SU-DHL-6 (cell line): ENCODE results near the gene TPGS1.

Experiments
- H2AFZ ChIP-seq: fragments of 200-600 bp; sonication (generic); 2 replicates; pipeline ENCODE4 v1.6.1; 2014; ENCODE audit warnings: low read depth, mild to moderate bottlenecking, moderate library complexity, mixed read lengths, antibody characterized with exemption, low read length; ENCODE audit not compliant: severe bottlenecking
- H3F3A ChIP-seq: fragments of 200-600 bp; shearing (Covaris generic); 2 replicates; pipeline ENCODE4 v1.6.0; 2016; ENCODE audit warnings: antibody characterized with exemption, mild to moderate bottlenecking; ENCODE audit not compliant: insufficient read depth
- H3K27ac ChIP-seq: fragments of 200-600 bp; sonication (generic); 2 replicates; pipeline ENCODE4 v1.5.1; 2016; ENCODE audit warnings: low read depth, mild to moderate bottlenecking, low read length, moderate library complexity, mixed read lengths
- H3K27me3 ChIP-seq: fragments of 200-600 bp; sonication (generic), shearing (Covaris generic); 2 replicates; pipeline ENCODE4 v1.6.0; 2014; ENCODE audit warnings: mild to moderate bottlenecking, low read length
- H3K36me3 ChIP-seq: fragments of 200-600 bp; sonication (generic); 2 replicates; pipeline ENCODE4 v1.6.1; 2014; ENCODE audit warnings: mild to moderate bottlenecking, low read length, mixed read lengths
- H3K4me2 ChIP-seq: fragments of 300-600, 200-600 bp; shearing (Covaris generic), sonication (generic); 2 replicates; pipeline ENCODE4 v1.6.0; 2014; ENCODE audit warnings: low read length, low read depth, mild to moderate bottlenecking; ENCODE audit not compliant: poor library complexity, severe bottlenecking
- H3K4me3 ChIP-seq: fragments of 200-600 bp; sonication (generic); 2 replicates; pipeline ENCODE4 v1.5.1; 2014; ENCODE audit warnings: antibody characterized with exemption, low read length, mild to moderate bottlenecking, mixed read lengths; ENCODE audit not compliant: insufficient read depth, poor library complexity, severe bottlenecking
- H3K79me2 ChIP-seq: fragments of 200-600 bp; sonication (generic); 2 replicates; pipeline ENCODE4 v1.6.1; 2014; ENCODE audit warnings: mild to moderate bottlenecking, low read length, moderate library complexity; ENCODE audit not compliant: insufficient read depth
- H3K9ac ChIP-seq: fragments of 200-600 bp; sonication (generic); 2 replicates; pipeline ENCODE4 v1.7.0; 2014; ENCODE audit warnings: mild to moderate bottlenecking, low read length
- H3K9me2 ChIP-seq: fragments of 200-600 bp; sonication (generic); replicated peaks from 2 replicates; pipeline ENCODE4 v1.6.1; 2014; ENCODE audit warnings: low read length; ENCODE audit not compliant: insufficient read depth
- H3K9me3 ChIP-seq: fragments of 200-600 bp; sonication (generic); 2 replicates; pipeline ENCODE4 v1.6.1; 2014; ENCODE audit warnings: low read length, mixed read lengths; ENCODE audit not compliant: insufficient read depth
- H4K20me1 ChIP-seq: fragments of 200-600 bp; sonication (generic); 2 replicates; pipeline ENCODE4 v1.6.1; 2014; ENCODE audit warnings: low read depth, mild to moderate bottlenecking, antibody characterized with exemption, low read length, moderate library complexity, mixed read lengths
- EZH2phosphoT487 ChIP-seq: fragments of 200-600 bp; sonication (generic), shearing (Covaris generic); conservative IDR thresholded peaks from 2 replicates; pipeline ENCODE4 v1.6.1; 2018; ENCODE audit warnings: mild to moderate bottlenecking, antibody characterized with exemption, low read length, moderate library complexity, mixed read lengths
- TF ChIP-seq, protein P1 (sequence below): fragments of 200-600 bp; sonication (generic); IDR thresholded peaks from one replicate; pipeline ENCODE4 v1.5.1; 2017; ENCODE audit warnings: antibody characterized with exemption, mild to moderate bottlenecking, low read length, moderate library complexity; ENCODE audit not compliant: insufficient read depth, poor library complexity, severe bottlenecking

The TPGS1 gene

DNA sequence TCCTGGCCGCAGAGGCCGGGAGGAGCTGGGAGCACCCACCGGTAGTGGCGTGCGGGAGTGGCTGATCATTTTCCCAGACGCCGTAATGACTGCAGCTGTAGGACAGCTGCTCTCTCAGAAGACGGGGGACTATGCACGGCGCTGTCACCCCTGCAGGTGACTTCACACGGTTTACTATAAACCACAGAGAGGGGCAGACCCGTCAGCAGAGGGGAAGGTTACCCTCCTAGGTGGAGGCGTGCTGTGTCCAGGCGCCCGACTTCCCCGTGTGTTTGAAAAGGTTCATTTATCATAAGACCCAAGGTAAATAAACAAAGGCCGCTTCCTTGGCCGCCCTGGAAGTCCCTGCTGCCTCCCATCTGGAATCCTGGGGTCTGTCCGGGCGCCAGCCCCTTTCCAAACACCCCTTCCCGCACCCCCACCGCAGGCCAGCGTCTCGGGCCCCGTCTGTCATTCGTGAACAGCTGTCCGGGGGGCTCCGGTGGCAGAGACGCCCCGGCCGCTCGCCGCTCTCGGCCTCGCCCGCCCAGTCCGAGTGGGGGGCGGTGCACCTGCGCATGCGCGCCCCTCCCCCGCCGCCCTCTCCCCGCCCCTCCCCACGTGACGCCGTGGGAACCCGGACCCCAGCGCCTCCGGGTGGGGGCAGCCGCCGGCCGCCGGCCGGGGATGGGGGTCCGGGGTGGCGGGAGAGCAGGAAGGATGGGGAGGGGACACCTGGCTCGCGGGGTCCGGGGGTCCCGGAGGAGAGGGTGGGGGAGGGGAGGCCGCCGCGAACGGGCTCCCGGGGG lies 47.4 kb upstream of the TPGS1 start:
- Histone ChIP-seq H3K9me2 (no peaks in the 10 kb centered on the region), H3K9ac (no peak overlapping the region), H3K4me2 (no peak overlapping the region), H3F3A (no peaks in the 10 kb centered on the region), H3K27me3 (no peaks in the 10 kb centered on the region), H2AFZ (no peak overlapping the region), H3K36me3 (no peaks in the 10 kb centered on the region), H3K79me2 (no peaks in the 10 kb centered on the region), H4K20me1 (no peaks in the 10 kb centered on the region), H3K4me3 (no peak overlapping the region), H3K9me3 (peaks cover 9% of the 10 kb centered on the region; the same call in 1 of the 2 replicates), H3K27ac (no peak overlapping the region)
- no peak for TF ChIP-seq EZH2phosphoT487
- TF ChIP-seq, protein P1, sequence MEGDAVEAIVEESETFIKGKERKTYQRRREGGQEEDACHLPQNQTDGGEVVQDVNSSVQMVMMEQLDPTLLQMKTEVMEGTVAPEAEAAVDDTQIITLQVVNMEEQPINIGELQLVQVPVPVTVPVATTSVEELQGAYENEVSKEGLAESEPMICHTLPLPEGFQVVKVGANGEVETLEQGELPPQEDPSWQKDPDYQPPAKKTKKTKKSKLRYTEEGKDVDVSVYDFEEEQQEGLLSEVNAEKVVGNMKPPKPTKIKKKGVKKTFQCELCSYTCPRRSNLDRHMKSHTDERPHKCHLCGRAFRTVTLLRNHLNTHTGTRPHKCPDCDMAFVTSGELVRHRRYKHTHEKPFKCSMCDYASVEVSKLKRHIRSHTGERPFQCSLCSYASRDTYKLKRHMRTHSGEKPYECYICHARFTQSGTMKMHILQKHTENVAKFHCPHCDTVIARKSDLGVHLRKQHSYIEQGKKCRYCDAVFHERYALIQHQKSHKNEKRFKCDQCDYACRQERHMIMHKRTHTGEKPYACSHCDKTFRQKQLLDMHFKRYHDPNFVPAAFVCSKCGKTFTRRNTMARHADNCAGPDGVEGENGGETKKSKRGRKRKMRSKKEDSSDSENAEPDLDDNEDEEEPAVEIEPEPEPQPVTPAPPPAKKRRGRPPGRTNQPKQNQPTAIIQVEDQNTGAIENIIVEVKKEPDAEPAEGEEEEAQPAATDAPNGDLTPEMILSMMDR = no peak

DNA sequence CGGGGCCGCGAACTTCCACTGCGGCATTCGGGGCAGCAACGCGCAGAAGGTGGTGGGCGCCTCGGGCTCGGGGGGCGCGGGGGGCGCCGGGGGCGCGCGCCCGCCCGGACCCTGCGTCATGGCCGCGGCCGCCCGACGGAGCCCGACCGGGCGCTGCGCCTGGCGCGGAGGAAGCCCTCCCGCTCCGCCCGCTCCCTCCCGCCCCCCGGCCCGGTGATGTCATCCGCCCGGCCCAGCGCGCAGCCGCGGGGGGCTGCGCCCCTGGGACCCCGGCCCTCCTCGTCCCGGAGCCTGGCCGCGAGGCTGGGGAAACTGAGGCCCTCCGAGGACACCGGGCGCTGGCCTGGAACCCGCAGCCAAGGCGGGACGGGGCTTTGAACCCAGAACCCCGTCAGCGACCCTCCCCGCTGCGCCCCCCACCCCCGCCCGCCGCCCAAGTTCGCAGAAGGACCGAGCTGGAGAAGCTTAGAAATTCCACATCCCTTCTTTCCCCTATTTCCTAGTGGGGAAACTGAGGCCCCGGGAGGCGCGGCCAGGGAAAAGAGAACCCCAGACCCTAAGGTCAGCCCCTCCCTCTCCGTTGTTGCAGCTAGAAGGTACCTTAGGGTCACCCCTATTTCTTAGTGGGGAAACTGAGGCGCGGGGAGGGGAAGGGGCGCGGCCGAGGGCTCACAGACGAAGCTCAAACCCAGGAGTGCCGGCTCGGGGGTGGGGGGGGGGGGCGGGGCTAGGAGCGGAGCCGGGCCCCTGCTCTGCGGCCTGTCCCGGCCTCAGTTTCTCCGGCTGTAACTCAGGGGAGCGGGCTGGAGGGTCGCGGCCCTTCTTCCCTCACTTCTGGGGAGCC lies 46.2 kb upstream of the TPGS1 start, which contains the start of gene SHC2:
TSS of gene SHC2 (minus strand) at position 157 of the 844 bp plus-strand sequence. CDS start at position 120, 37 bp downstream.
- no peaks in the 10 kb centered on the region for H4K20me1 ChIP-seq
- H3K9ac ChIP-seq = no peak within 1 kb of the TSS
- no peaks in the 10 kb centered on the region for H3F3A ChIP-seq
- H3K9me3 ChIP-seq = peaks cover 9% of the 10 kb centered on the region; the same call in 1 of the 2 replicates
- H3K27ac ChIP-seq = no peak within 1 kb of the TSS
- TF ChIP-seq, protein P1 = no peak
- no peak for TF ChIP-seq EZH2phosphoT487
- H3K4me2 ChIP-seq = no peak within 1 kb of the TSS
- H3K9me2 ChIP-seq = no peaks in the 10 kb centered on the region
- no peaks in the 10 kb centered on the region for H3K36me3 ChIP-seq
- H2AFZ ChIP-seq = no peak within 1 kb of the TSS
- H3K4me3 ChIP-seq = no peak within 1 kb of the TSS
- H3K27me3 ChIP-seq = no peaks in the 10 kb centered on the region
- H3K79me2 ChIP-seq = no peaks in the 10 kb centered on the region

DNA sequence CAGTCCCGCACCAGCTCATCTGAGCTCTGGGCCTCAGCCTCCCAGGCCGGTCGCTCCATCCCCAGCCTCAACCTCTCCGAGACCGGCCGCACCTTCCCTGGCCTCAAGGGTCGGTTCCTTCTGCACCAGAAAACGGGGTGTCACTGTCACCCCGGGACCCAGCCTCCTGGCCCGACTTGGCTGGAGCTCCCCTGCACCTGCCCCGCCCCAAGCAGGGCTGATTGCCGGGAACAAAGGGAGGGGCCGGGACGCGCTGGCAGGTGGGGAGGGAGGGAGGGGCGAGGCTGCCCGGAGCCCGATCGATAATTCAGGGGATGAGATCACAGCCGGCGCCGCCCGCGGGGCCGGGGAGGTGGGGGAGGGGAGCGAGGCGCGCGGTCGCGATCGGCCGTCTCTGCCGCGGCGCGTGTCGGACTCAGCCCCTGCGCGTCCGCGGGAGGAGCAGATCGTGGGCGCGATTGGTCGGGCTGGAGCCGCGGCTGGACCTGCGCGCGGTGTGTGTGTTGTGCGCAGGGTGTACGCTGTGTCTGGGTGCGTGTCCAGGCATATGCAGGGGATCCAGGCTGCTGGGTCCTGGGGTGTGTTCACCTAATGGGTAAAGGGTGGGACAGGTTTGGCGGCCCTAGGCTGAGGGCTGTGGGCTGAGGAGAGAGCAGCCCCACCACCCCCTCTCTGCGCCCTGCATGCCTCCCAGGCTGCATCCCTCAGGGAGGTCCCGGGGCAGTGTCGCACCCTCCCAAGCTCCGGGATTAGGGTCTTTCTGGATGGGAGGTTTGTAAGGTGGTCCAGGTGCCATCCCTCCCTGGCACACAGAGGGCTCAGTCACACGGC lies 45.4 kb upstream of the TPGS1 start:
- Histone ChIP-seq H3K4me3 (no peak overlapping the region), H3K4me2 (no peak overlapping the region), H2AFZ (no peak overlapping the region), H3K79me2 (no peaks in the 10 kb centered on the region), H3K27me3 (no peaks in the 10 kb centered on the region), H3K9ac (no peak overlapping the region), H3K9me2 (no peaks in the 10 kb centered on the region), H3F3A (no peaks in the 10 kb centered on the region), H3K36me3 (no peaks in the 10 kb centered on the region), H3K9me3 (peaks cover 3% of the 10 kb centered on the region; the same call in 1 of the 2 replicates), H3K27ac (no peak overlapping the region), H4K20me1 (no peaks in the 10 kb centered on the region)
- TF ChIP-seq, protein P1 = no peak
- TF ChIP-seq EZH2phosphoT487 = no peak
